Smooth muscle cell (in vitro differentiated cells): ENCODE data around the gene NTNG1. TPM values are rescaled to one million over a fixed set of nuclear protein-coding genes. Genes with fewer than 3 reads are reported as not detected.

Experiments
- DNase-seq: peaks from one replicate; lab custom pipeline; 2025; ENCODE audit not compliant: unreplicated experiment; lab: John Stamatoyannopoulos, UW
- H2AFZ ChIP-seq: fragments of 200-600 bp; sonication (generic); 2 replicates; pipeline ENCODE4 v1.6.0; 2016; ENCODE audit warnings: antibody characterized with exemption, low read depth, mild to moderate bottlenecking
- H3F3A ChIP-seq: fragments of 200-600 bp; sonication (generic); 2 replicates; pipeline ENCODE4 v1.6.0; 2017; ENCODE audit warnings: antibody characterized with exemption, low read depth
- H3K27ac ChIP-seq: fragments of 200-600 bp; sonication (generic); 2 replicates; pipeline ENCODE4 v1.5.1; 2016; ENCODE audit warnings: low read depth, mild to moderate bottlenecking
- H3K27me3 ChIP-seq: fragments of 200-600 bp; sonication (generic); 2 replicates; pipeline ENCODE4 v1.6.1; 2016; ENCODE audit warnings: low read depth, mild to moderate bottlenecking
- H3K36me3 ChIP-seq: fragments of 200-600 bp; sonication (generic); 2 replicates; pipeline ENCODE4 v1.5.1; 2016; ENCODE audit warnings: low read depth
- H3K4me1 ChIP-seq: fragments of 200-600 bp; sonication (generic); 2 replicates; pipeline ENCODE4 v1.5.1; 2016; ENCODE audit warnings: low read depth
- H3K4me2 ChIP-seq: fragments of 200-600 bp; sonication (generic); 2 replicates; pipeline ENCODE4 v1.6.0; 2016; ENCODE audit warnings: mild to moderate bottlenecking
- H3K4me3 ChIP-seq: fragments of 200-600 bp; sonication (generic); 2 replicates; pipeline ENCODE4 v1.5.1; 2016; ENCODE audit warnings: mild to moderate bottlenecking
- H3K79me2 ChIP-seq: fragments of 200-600 bp; sonication (generic); 2 replicates; pipeline ENCODE4 v1.6.0; 2016; ENCODE audit warnings: low read depth, mild to moderate bottlenecking
- H3K9ac ChIP-seq: fragments of 200-600 bp; sonication (generic); 2 replicates; pipeline ENCODE4 v1.6.0; 2016; ENCODE audit warnings: low read depth
- H3K9me3 ChIP-seq: fragments of 200-600 bp; sonication (generic); replicated peaks from 2 replicates; pipeline ENCODE4 v1.5.1; 2016; ENCODE audit warnings: low read depth
- H4K20me1 ChIP-seq: fragments of 200-600 bp; sonication (generic); 2 replicates; pipeline ENCODE4 v1.6.0; 2016; ENCODE audit warnings: low read depth
- CTCF ChIP-seq: fragments of 200-600 bp; sonication (generic); IDR thresholded peaks from 2 replicates; pipeline ENCODE4 v1.5.1; 2017; ENCODE audit warnings: borderline replicate concordance, mild to moderate bottlenecking, antibody characterized with exemption; ENCODE audit not compliant: insufficient read depth, poor library complexity, severe bottlenecking
- WGBS: methylation state at CpG from one replicate; pipeline ENCODE4 v1.1.7; 2016; ENCODE audit warnings: low lambda C conversion rate; 5-methylcytosine and 5-hydroxymethylcytosine counted together
- polyA plus RNA-seq: library from polyadenylated mRNA; unstranded; fragments of >200 nt; fragmentation: Nextera tagmentation; extraction: Ambion mirVana; gene quantifications from 2 replicates; pipeline ENCODE4 v1.2.1, GENCODE V29; 2016
- total RNA-seq: library from RNA; depleted of rRNA; stranded (reverse); fragments of >200 nt; gene quantifications from 2 replicates; pipeline ENCODE4 v1.2.3, GENCODE V29; 2014

The NTNG1 gene
- total and polyA plus RNA-seq, 2 experiments from 2014 or later = 0.39 to 1.1 TPM

DNA sequence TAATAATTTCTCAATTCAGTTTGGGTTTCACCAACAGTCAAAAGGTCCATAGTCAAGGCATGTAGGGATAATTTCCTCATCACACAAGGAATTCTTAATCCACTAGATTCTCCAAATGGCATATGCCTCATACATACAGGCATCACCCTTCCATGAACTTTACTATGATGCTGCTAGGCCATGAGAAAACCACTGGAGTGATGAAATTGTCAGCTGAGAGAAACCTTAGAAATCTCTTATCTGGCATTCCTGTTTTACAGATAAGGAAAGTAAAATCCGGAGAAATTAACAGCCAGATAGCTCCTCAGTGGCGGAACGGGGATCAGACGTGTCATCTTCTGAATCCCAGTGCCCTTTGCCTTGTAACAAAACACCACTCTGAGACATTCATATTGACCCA lies 274.4 kb downstream of the NTNG1 start:
- H4K20me1 ChIP-seq = no peaks in the 10 kb centered on the region
- H3K27me3 ChIP-seq = no peaks in the 10 kb centered on the region
- WGBS = 39% methylated on average over 4 of the region's 4 CpGs
- H3K27ac ChIP-seq = no peak overlapping the region
- H3K9me3 ChIP-seq = no peaks in the 10 kb centered on the region
- H2AFZ ChIP-seq = no peak overlapping the region
- no peaks in the 10 kb centered on the region for H3K79me2 ChIP-seq
- no peaks in the 10 kb centered on the region for H3K4me1 ChIP-seq
- H3K4me3 ChIP-seq = no peak overlapping the region
- H3K9ac ChIP-seq = no peak overlapping the region
- H3K36me3 ChIP-seq = no peaks in the 10 kb centered on the region
- DNase-seq = no peak
- no peaks in the 10 kb centered on the region for H3F3A ChIP-seq
- no peak for TF ChIP-seq CTCF
- H3K4me2 ChIP-seq = no peak overlapping the region

GRCh38 chr1:107419003-107419402 lies 278.2 kb downstream of the NTNG1 start:
- Histone ChIP-seq H3K4me1 (no peaks in the 10 kb centered on the region), H3K9me3 (no peaks in the 10 kb centered on the region), H3K36me3 (no peaks in the 10 kb centered on the region), H2AFZ (no peak overlapping the region), H3K79me2 (no peaks in the 10 kb centered on the region), H3K27me3 (no peaks in the 10 kb centered on the region), H3K9ac (no peak overlapping the region), H3F3A (no peaks in the 10 kb centered on the region), H4K20me1 (no peaks in the 10 kb centered on the region), H3K27ac (no peak overlapping the region), H3K4me3 (no peak overlapping the region), H3K4me2 (no peak overlapping the region)
- WGBS = 85% methylated on average over 2 of the region's 2 CpGs
- no peak for DNase-seq
- no peak for TF ChIP-seq CTCF

- Histone ChIP-seq H3K4me3 (no peak overlapping the region), H3K36me3 (no peaks in the 10 kb centered on the region), H3K27ac (no peak overlapping the region), H3K79me2 (no peaks in the 10 kb centered on the region), H3K9me3 (no peaks in the 10 kb centered on the region), H3F3A (no peaks in the 10 kb centered on the region), H3K9ac (no peak overlapping the region), H3K4me1 (no peaks in the 10 kb centered on the region), H3K4me2 (no peak overlapping the region), H2AFZ (no peak overlapping the region), H4K20me1 (no peaks in the 10 kb centered on the region), H3K27me3 (no peaks in the 10 kb centered on the region)
- WGBS = 68% methylated on average over 1 of the region's 1 CpG
- no peak for DNase-seq
- no peak for TF ChIP-seq CTCF
These were observed 282.1 kb downstream of the NTNG1 start for GRCh38 chr1:107422901-107423300.

DNA sequence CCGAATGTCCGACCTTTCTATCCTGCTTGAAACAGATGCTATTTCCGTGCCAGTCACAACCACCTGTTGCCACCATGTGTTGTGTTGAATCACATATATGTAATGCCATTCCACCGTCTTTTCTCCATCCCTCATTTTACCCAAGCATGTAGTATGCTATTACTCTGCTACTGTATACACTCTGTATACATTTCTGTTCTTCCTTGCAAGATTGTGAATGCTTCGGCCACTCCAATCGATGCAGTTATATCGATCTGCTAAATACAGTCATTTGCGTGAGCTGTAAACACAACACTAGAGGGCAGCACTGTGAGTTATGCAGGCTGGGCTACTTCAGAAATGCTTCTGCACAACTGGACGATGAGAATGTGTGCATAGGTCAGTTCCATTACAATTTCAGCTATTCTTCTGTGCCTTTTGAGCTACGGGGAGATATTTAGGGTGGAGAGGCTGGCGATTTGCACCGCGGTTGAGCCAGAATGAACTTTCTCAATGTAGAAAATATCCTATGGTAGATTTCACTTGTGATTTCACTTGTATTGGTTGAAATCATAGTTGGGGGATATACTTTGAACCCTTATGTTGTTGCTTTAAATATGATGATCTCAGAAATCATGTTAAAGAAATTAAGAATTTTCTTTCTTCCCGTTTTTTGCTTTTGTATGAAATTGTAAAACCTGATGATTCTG lies 289.8 kb downstream of the NTNG1 start:
- WGBS = 60% methylated on average over 14 of the region's 14 CpGs
- no peak overlapping the region for H3K4me3 ChIP-seq
- no peaks in the 10 kb centered on the region for H3F3A ChIP-seq
- H3K27ac ChIP-seq = no peak overlapping the region
- no peaks in the 10 kb centered on the region for H3K9me3 ChIP-seq
- H3K4me1 ChIP-seq = peaks cover 11% of the 10 kb centered on the region
- no peaks in the 10 kb centered on the region for H3K36me3 ChIP-seq
- no peak overlapping the region for H2AFZ ChIP-seq
- no peaks in the 10 kb centered on the region for H4K20me1 ChIP-seq
- TF ChIP-seq CTCF = peak; percentile 73
- DNase-seq = no peak
- H3K9ac ChIP-seq = no peak overlapping the region
- no peaks in the 10 kb centered on the region for H3K27me3 ChIP-seq
- no peak overlapping the region for H3K4me2 ChIP-seq
- no peaks in the 10 kb centered on the region for H3K79me2 ChIP-seq
